ENCODE data around the gene MAN2B1.

- TF ChIP-seq, protein P1, sequence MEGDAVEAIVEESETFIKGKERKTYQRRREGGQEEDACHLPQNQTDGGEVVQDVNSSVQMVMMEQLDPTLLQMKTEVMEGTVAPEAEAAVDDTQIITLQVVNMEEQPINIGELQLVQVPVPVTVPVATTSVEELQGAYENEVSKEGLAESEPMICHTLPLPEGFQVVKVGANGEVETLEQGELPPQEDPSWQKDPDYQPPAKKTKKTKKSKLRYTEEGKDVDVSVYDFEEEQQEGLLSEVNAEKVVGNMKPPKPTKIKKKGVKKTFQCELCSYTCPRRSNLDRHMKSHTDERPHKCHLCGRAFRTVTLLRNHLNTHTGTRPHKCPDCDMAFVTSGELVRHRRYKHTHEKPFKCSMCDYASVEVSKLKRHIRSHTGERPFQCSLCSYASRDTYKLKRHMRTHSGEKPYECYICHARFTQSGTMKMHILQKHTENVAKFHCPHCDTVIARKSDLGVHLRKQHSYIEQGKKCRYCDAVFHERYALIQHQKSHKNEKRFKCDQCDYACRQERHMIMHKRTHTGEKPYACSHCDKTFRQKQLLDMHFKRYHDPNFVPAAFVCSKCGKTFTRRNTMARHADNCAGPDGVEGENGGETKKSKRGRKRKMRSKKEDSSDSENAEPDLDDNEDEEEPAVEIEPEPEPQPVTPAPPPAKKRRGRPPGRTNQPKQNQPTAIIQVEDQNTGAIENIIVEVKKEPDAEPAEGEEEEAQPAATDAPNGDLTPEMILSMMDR (IDR thresholded peaks at IDR 0.05; ENCODE audit: low read depth, low read length) = no peak
- TF ChIP-seq EZH2phosphoT487 (IDR thresholded peaks at IDR 0.05; ENCODE audit: low read depth) = no peak
These were observed 1.3 kb upstream of the MAN2B1 start for GRCh38 chr19:12667731-12668302.
